Transverse colon (tissue), 3 donors: ENCODE measurements around the gene PCDHB10.

Experiments used
- CTCF ChIP-seq, 5 experiments: fragments of 200-600 bp in 3 of 5; fragments of 450-650 bp in 2 of 5; sonication (generic) in 3 of 5; IDR thresholded peaks; 1 replicate in 2 of 5; 2 replicates in 3 of 5; pipeline ENCODE4 v1.5.1; 2016 to 2017; ENCODE audit warnings: antibody characterized with exemption in 5 of 5, inconsistent platforms in 3 of 5, mild to moderate bottlenecking in 2 of 5, moderate library complexity in 1 of 5
- POLR2A ChIP-seq: fragments of 450-650 bp; IDR thresholded peaks from one replicate; pipeline ENCODE4 v1.6.1; 2016; ENCODE audit warnings: antibody characterized with exemption, mild to moderate bottlenecking, moderate library complexity

- peak in 3 of 5 experiments; percentile 12 to 24 (median 18) for TF ChIP-seq CTCF (IDR thresholded peaks at IDR 0.05)
- no peak for TF ChIP-seq POLR2A
Observed at GRCh38 chr5:141186897-141187512, 5.1 kb upstream of the PCDHB10 start, which contains the start of gene PCDHB9.
